Chondrocyte (in vitro differentiated cells): ENCODE results near the gene NCOA3. TPM values are rescaled to one million over a fixed set of nuclear protein-coding genes. Genes with fewer than 3 reads are reported as not detected.

ENCODE experiments used
- DNase-seq: peaks from one replicate; pipeline ENCODE4 v3.0.0; 2021; ENCODE audit warnings: mixed read lengths, low spot score
- H3K27ac Mint-ChIP-seq: one replicate; pipeline ENCODE4 v1.8.0; 2021; ENCODE audit warnings: mild to moderate bottlenecking, moderate library complexity, mixed read lengths; ENCODE audit not compliant: unreplicated experiment
- H3K27me3 Mint-ChIP-seq: 2 replicates; pipeline ENCODE4 v1.8.0; 2021; ENCODE audit warnings: low read depth, mixed read lengths
- H3K36me3 Mint-ChIP-seq: 2 replicates; pipeline ENCODE4 v1.8.0; 2021; ENCODE audit warnings: low read depth, mixed read lengths
- H3K4me1 Mint-ChIP-seq: 2 replicates; pipeline ENCODE4 v1.8.0; 2021; ENCODE audit warnings: low read depth, mild to moderate bottlenecking, mixed read lengths
- H3K4me3 Mint-ChIP-seq: one replicate; pipeline ENCODE4 v1.8.0; 2021; ENCODE audit warnings: mild to moderate bottlenecking, moderate library complexity, mixed read lengths; ENCODE audit not compliant: unreplicated experiment
- H3K9me3 Mint-ChIP-seq: 2 replicates; pipeline ENCODE4 v1.8.0; 2021; ENCODE audit warnings: low read depth, mixed read lengths
- total RNA-seq: library from RNA; stranded (reverse); gene quantifications from 3 replicates; pipeline ENCODE4 v1.2.1, GENCODE V29; 2021
- TF ChIP-seq, protein P1 (sequence below): fragments of 200-600 bp; sonication (generic); IDR thresholded peaks from 2 replicates; pipeline ENCODE4 v1.5.0; 2021; ENCODE audit warnings: antibody characterized with exemption, mild to moderate bottlenecking, moderate library complexity

The NCOA3 gene
- total RNA-seq, 1 donor from 2014 or later, result 45.2 TPM

DNA sequence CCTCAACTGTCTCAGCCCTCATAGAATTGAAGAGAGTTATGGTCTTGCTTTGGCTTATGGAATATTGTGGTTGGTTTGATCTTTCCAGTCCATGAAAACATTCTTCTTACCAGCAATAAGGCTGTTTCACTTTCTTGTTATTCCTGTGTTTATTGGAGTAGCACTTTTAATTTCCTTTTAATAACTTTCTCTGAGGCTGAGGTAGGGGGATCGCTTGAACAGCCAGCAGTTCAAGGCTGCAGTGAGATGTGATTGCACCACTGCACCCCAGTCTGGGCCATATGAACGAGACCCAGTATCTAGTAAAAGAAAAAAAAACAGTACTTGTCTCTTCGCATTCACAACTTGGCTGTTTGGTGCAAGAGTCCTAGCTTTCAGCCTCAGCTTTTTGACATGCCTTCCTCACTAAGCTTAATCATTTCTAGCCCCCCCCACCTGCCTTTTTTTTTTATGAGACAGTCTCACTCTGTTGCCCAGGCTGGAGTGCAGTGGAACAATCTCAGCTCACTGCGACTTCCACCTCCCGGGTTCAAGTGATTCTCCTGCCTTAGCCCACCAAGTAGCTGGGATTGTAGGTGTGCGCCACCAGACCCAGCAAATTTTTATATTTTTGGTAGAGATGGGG is 70.5 kb downstream of the NCOA3 start:
- Mint-ChIP-seq H3K27me3 (no peaks in the 10 kb centered on the region), H3K9me3 (peaks cover 7% of the 10 kb centered on the region), H3K4me1 (peaks cover 47% of the 10 kb centered on the region), H3K27ac (no peak overlapping the region), H3K36me3 (peaks cover 9% of the 10 kb centered on the region), H3K4me3 (no peak overlapping the region)
- TF ChIP-seq, protein P1, sequence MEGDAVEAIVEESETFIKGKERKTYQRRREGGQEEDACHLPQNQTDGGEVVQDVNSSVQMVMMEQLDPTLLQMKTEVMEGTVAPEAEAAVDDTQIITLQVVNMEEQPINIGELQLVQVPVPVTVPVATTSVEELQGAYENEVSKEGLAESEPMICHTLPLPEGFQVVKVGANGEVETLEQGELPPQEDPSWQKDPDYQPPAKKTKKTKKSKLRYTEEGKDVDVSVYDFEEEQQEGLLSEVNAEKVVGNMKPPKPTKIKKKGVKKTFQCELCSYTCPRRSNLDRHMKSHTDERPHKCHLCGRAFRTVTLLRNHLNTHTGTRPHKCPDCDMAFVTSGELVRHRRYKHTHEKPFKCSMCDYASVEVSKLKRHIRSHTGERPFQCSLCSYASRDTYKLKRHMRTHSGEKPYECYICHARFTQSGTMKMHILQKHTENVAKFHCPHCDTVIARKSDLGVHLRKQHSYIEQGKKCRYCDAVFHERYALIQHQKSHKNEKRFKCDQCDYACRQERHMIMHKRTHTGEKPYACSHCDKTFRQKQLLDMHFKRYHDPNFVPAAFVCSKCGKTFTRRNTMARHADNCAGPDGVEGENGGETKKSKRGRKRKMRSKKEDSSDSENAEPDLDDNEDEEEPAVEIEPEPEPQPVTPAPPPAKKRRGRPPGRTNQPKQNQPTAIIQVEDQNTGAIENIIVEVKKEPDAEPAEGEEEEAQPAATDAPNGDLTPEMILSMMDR, result no peak
- DNase-seq, result no peak

DNA sequence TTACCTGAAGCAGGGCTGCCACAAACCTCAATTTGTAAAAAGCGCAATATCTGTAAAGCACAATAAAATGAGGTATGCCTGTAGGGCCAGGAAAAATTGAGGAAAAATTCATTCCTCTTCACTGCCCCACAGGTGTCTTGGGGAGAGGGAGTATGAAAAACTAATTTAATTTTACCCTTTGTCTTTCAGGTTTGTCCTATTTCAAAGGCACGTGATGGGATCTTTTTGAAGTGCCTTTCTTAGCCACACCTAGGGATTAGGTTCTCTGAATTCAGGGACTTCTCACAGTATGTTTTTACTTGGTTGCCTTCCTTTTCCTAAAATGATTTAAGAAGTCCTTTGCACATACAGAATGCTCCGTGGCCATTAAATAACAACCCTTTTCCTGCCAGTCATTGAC is 71.9 kb downstream of the NCOA3 start:
- no peak overlapping the region for H3K27ac Mint-ChIP-seq
- H3K36me3 Mint-ChIP-seq, result peaks cover 9% of the 10 kb centered on the region
- no peak for DNase-seq
- no peaks in the 10 kb centered on the region for H3K27me3 Mint-ChIP-seq
- H3K4me3 Mint-ChIP-seq, result no peak overlapping the region
- H3K4me1 Mint-ChIP-seq, result peaks cover 41% of the 10 kb centered on the region
- peaks cover 7% of the 10 kb centered on the region for H3K9me3 Mint-ChIP-seq
- TF ChIP-seq, protein P1, result no peak

DNA sequence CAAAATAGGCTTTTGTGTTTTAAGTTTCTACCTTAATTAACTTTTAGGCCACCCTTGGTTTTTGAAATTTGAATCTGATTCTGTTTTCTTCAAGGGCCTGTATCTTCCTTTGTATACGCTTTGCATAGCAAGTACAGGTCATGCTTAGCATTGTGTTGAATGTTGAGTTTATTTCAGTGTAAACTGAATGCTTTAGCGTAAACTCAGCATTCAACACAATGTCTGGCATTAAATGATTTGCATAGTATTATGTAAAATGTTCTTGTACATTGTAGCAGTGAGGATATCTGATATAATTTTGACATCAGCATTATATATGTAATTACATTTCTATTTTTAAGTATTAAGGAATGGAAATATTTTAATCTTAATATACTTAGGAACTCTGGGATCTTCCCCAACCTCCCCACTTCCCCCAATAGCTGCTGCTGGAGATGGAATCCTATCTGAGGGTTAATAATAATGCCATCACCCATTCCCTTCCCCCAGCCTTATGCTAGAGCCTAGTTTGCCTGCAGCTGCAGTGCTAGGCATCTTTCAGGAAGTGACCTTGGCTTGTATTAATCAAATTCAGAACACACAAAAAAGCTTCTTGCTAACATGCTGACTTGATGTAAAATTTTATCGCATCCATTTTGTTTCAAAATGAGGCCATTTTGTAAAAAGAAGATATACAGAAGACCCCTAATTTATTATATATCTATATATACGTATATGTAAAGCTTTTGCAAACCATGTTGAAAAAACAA is 73.1 kb downstream of the NCOA3 start:
- TF ChIP-seq, protein P1, result no peak
- DNase-seq, result no peak
- Mint-ChIP-seq H3K36me3 (peaks cover 9% of the 10 kb centered on the region), H3K27ac (no peak overlapping the region), H3K4me1 (peaks cover 39% of the 10 kb centered on the region), H3K9me3 (peaks cover 7% of the 10 kb centered on the region), H3K4me3 (no peak overlapping the region), H3K27me3 (no peaks in the 10 kb centered on the region)

DNA sequence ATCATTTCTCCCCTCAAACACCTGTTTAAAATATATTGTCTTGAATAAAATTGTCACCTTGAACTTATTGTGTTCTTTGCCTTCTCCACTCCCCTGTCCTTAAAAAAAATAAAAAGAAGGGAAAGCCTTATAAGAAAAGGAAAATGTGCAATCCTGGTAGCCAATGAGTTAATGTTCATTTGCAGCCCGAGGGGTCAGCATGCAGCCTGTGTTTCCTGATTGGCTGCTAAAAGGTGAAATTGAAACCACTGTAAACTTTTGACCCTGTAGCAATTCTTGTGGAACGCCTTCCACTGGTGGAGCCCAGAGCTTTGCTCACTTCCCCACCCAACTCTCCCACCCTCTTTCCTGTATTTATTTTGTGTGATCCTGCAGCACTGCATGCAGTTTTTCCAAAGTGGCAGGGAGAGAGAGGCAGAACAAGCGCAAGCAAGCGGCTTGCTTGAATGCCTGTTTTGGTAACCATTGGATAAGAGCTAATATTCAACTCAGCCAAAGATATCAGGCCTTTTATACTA is 74.9 kb downstream of the NCOA3 start:
- Mint-ChIP-seq H3K27ac (peak overlapping the region; percentile 47), H3K4me3 (peak overlapping the region; percentile 24), H3K27me3 (no peaks in the 10 kb centered on the region), H3K9me3 (peaks cover 4% of the 10 kb centered on the region), H3K4me1 (peaks cover 38% of the 10 kb centered on the region), H3K36me3 (peaks cover 2% of the 10 kb centered on the region)
- TF ChIP-seq, protein P1, result no peak
- no peak for DNase-seq

DNA sequence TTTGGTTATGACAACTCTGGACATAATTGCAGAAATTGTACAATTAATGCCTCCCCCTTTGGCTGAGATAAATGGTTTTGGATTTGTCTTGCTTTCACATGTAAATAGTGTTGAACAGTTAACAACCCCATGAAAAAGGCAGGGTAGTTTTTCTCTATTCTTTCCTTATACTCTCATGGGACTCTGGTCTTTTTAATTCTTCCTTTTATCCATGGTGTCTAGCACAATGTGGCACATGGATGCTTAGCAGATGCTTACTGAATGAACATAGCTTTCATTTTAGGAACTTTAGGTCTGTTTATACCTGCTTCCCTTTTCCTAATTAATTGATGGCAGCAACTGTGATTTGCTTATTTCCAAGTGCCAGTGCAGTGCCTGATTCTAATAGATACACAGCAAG is 75.6 kb downstream of the NCOA3 start:
- Mint-ChIP-seq H3K27ac (no peak overlapping the region), H3K4me1 (peaks cover 38% of the 10 kb centered on the region), H3K4me3 (no peak overlapping the region), H3K36me3 (no peaks in the 10 kb centered on the region), H3K9me3 (no peaks in the 10 kb centered on the region), H3K27me3 (no peaks in the 10 kb centered on the region)
- TF ChIP-seq, protein P1, result no peak
- DNase-seq, result no peak
